Measurements from ENCODE around the gene DNMT3A.

GRCh38 chr2:25188405-25188804, 153.3 kb downstream of the DNMT3A start:
- TF ChIP-seq CTCF (conservative IDR thresholded peaks at IDR 0.05; ENCODE audit: low read depth, low read length) (no peak), EZH2 (IDR thresholded peaks at IDR 0.05; ENCODE audit: low read length, unreplicated experiment) (no peak), EZH2phosphoT487 (IDR thresholded peaks at IDR 0.05; ENCODE audit: borderline replicate concordance, low read length) (no peak)

All from PC-3 (cell line).